ENCODE measurements around the gene CELA1.

The CELA1 gene

GRCh38 chr12:51346581-51346980, at the start of gene CELA1:
TSS of gene CELA1 (minus strand) at chr12:51346679. CDS start at chr12:51346638, 41 bp downstream.
- DNase-seq, result no peak

GRCh38 chr12:51395283-51396230, 49.1 kb upstream of the CELA1 start:
- DNase-seq, result no peak

- DNase-seq, result no peak
These were observed 47.4 kb upstream of the CELA1 start for GRCh38 chr12:51393676-51394545.

DNA sequence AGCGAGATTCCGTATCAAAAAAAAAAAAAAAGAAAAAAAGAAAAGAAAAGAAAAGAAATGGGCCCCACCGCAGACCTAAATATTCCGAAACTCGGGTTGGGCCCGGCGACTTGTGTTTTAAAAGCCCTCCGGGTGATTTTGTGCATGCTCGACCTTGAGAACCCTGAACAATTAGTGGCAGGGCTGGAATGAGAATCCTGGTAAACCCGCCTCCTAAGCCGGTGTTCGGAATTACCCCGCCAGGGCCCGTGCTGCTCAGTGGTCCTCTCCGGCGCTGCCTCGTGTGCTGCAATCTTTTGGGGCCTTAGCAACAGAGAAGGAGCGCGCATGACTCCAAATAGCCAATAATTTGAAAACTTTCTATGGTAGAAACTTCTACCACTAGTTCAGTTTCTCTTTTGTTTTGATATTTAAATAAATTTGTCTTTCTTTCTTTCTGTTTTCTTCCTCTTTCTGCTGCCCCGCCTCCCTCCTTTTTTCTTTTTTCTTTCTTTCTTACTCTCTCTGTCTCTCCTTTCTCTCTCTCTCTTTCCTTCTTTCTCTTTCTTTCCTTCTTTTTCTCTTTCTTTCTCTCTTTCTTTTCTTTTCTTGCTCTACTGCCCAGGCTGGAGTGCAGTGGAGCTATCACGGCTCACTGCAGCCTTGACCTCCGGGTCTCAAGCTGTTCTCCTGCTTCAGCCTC, 46.2 kb upstream of the CELA1 start:
- DNase-seq, result no peak

DNA sequence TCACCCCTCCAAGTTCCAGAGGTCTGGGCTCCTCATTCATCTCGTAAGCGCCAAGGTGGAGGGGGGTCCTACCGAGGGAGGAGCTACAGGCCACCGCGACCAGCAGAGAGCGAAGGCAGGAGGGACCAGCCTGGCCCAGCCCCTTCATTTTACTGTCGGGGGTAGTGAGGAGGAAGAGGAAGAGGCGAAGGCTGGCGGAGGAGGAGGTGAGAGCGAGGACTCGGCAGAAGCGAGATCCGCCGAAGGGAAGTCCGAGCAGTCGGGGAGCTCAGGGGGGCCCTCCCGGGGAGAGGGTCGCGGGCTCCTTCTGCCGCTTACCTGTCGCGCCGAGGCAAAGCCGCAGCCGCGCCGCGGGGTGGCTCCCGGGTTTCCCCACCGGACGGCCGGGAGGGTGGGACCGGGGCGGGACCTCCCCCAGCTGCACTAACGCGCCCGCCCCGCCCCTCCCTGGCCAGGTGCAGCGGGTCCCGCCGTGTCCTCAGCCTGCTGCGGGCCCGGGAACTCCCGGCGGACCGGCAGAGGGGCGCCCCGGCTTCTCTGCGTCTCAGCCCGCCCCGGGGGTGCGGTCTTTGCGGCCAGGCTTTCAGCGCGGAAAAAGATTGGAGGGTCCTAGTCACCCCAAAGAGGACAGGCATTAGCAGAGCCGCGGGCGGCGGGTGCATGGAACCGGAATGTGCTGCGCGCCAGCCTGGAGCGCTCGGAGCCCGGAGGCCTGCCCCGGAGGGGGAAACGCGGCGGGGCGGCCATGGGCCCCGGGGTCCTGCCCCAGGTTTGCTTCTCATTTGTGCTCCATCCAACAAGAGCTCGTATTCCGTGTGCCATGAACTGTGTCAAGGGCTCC, 45.0 kb upstream of the CELA1 start, which contains the start of gene GALNT6:
Gene GALNT6 (minus strand): TSS at position 124 of the 841 bp plus-strand sequence. CDS start 11,625 bp downstream, outside the sequence.
- peak; percentile 63 for DNase-seq

GRCh38 chr12:51390891-51391282, 44.4 kb upstream of the CELA1 start:
- no peak for DNase-seq

DNA sequence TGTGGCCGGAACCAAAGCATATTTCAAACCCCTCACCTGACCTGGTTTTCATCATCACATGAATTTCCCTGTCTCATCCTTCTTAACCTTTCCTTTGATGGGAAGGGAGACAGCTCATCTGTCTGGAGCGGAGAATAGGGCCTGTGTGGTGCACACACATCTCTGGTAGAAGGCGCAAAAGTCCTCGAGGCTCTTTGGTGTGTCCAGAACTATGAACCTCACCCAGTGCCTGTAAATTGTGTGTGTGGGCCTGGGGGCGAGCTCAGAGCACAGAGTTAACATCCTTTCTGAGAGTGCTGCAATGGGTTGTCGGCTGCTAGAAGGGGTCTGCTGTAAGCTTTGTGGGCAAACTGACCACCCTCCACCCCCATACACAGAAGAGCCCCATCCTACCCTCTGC, 44.0 kb upstream of the CELA1 start:
- no peak for DNase-seq

DNA sequence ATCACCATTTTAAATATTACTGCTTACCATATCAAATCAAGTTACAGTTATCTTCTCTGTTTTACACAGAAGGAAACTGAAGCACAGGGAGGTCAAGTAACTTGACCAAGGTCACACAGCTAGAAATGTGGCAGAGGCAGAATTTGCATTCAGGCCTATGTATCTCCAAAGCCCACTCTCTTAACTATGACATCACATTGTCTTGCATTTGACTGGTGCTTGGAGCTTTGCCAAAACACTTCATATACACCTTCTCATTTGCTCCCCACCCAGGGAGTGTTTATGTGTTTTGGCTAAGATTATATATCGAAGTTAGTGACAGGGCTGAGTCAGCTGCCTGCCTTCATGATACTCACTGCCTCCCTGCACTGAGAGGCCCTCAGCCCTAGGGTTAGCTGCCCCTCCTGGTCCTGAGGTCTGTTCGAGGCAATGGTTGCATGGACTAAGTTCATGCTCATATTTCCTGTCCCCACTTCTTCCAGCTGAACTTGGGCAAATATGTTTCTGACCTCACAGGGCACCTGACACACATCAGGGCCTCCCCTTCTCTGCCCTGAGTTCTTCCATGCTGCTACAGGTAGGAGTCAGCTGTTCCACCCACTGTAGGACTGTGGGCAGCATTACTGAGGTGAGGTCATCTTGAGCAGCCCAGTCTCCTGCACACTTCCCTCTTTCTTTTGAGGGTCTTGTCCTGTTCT, 43.0 kb upstream of the CELA1 start:
- no peak for DNase-seq

DNA sequence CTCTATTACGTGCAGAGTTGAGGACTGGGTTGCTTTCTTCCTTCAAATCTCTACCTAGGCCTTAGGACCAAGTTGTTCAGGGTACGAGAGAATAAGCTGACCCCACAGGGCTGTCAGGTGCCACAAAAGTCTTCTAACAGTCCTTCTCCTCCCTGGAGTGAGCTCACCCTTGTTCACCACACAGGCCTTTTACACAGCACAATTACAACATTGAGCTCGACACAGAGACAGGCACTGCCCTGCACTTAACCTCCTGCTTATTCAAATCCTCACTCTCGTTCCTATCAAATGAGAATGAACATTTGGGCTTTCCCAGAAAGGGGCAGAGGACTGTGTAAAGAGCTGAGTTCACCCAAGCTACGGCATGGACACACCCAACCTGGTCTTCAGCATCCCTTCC, 42.4 kb upstream of the CELA1 start:
- no peak for DNase-seq

DNA sequence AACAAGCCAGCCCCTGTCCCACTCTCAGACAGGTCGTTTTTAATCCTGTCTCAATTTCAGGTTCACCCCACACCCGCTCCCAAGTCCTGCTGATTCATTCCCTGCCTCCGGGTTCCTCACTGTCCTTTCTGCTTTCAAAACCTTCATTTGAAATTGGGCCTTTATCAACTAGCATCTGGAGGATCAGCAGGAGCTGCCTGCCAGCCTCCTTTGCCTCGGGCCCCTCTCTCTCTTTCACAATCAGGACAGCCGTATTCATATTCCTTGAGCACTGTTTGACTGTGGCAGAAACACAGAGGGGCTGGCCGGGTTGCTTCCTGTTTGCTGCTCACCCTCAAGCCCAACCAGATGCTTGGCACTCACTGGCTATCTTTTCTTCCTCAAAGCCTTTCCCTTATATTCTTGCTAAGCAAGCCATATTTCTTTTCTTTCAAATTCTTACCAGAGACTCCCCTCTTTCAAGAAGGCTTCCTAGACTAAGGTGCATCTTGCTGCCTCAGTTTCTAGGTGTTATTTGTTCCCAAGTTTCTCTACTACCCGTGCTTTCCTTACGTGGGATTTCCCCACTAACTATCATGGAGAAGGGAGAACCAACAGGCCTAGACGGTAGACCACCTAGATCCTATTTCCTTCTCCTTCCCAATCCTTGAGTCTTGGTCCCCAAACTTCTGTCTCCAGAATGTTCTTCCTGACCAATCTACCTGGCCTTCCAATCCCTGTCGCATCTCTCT, 41.8 kb upstream of the CELA1 start:
- DNase-seq, result no peak

- no peak for DNase-seq
These were observed 39.9 kb upstream of the CELA1 start for GRCh38 chr12:51386351-51386750.

DNA sequence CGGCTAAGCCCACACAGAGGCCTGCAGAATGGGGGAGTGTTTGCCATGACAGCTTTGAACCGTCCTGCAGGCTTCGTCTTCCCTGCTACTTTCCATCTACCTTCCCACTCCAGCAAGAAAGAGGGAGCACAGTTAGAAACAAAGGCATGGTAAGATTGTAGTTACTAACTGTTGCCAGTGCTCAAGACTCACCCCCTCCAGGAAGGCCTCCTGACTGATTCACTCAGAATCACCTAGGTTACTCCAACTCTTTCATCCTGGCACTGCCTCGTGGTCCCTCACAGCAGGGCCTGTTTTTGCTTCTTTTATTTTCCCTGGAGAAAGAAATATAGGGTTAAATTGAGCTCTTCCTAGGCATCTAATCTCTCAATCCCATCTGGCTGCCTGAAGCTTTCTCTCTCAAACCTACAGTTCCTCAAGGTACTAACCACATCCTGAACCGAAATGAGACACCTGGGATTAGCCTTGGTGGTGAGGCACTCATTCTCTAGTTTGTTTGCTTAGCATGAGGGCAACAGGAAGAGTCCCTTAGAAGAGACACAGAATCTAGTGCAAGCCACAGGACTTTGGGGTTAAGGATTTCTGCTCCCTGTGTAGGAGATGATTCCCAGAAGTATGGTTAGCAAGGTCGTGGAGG, 36.9 kb upstream of the CELA1 start:
- DNase-seq, result peak; percentile 4

DNA sequence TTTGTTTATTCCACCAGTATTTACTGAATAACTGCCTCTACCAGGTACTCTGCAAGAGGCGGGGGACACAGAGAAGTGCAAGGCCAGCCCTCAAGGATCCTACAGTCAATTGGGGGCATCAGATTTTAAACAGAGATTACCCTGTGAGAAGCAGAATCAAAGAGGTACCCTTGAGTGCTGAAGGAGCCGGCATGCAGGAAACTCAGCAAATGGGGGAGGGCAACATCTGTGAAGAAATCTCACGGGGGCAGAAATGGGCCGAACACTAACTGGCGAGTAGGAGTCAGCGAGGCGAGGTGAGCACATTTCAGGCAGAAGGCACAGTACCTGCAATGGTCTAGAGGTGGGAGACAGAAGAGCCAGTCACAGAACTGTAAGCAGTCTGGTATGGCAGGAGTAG, 35.7 kb upstream of the CELA1 start:
- peak; percentile 13 for DNase-seq

DNA sequence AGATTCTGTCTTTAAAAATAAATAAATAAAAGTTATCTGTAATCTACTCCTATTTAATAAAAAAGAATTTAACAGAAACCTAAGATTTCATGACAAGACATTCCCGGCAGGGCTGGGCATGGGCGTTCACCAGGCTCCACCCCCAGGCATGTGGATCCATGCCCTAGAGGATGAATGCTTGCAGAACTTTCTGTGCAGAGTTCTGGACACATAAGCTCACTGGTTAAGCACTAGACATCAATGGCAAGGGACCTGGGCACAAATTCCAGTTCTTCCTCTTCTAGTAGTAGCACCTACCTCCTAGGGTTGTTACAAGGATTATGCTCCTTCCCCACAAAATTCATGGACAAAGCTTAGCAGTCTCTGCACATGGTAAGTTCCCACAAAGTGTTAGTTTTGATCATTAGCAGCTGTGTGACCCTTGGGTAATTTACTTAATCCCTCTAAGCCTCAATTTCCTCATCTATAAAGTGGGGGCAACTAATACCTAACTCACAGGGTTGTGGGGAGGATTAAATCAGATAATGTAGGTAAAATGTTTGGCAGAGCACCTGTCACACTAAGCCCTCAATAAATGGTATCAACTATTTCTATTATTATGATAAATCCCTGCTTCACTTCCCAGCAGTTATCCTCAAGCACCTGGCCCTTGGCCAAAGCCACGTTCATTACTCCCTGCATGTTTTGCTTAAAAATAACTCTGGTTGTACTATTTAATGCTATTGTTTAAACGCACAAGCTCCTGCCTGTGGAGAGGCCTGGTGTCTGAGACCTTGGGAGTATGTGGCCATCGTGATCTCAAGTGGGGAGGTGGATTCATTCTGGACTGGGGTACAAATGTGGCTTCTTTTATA, 35.0 kb upstream of the CELA1 start:
- no peak for DNase-seq

DNA sequence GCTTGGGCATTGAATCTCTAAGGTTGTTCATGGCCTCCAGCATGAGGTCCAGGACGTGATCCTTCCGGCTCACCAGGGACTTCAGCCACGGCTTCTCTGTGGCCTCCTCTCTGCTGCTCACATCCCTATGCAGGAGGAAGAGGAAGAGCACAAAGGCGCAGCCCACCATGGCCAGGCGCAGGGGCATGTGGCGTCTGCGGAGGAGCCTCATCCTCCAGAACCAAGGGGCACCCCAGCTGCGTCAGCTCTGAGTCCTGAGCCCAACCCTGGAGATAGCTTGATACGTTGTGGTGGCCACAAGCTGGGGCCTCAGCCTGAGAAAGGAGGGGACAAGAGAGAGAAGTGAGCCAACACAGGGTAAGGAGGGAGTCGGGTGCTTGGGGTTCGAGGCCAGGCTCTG, 33.1 kb upstream of the CELA1 start:
- DNase-seq, result no peak

- DNase-seq, result no peak
These were observed 32.3 kb upstream of the CELA1 start for GRCh38 chr12:51378749-51379148.

- peak; percentile 89 for DNase-seq
These were observed 30.9 kb upstream of the CELA1 start for GRCh38 chr12:51377099-51377984.

GRCh38 chr12:51374856-51375255, 28.4 kb upstream of the CELA1 start:
- no peak for DNase-seq

Data from NCI-H2171 (cell line).